GM19395 (cell line): ENCODE results near the gene CHAD.
A peak's percentile ranks its signal among the peaks of the same experiment; 100 is the strongest.

Experiments used
- ATAC-seq: cut with Tn5 transposase; IDR thresholded peaks from one replicate; pipeline ENCODE4 v1.9.1; 2021; ENCODE audit warnings: mild to moderate bottlenecking, moderate library complexity; ENCODE audit not compliant: unreplicated experiment

The CHAD gene, protein sequence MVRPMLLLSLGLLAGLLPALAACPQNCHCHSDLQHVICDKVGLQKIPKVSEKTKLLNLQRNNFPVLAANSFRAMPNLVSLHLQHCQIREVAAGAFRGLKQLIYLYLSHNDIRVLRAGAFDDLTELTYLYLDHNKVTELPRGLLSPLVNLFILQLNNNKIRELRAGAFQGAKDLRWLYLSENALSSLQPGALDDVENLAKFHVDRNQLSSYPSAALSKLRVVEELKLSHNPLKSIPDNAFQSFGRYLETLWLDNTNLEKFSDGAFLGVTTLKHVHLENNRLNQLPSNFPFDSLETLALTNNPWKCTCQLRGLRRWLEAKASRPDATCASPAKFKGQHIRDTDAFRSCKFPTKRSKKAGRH

DNA sequence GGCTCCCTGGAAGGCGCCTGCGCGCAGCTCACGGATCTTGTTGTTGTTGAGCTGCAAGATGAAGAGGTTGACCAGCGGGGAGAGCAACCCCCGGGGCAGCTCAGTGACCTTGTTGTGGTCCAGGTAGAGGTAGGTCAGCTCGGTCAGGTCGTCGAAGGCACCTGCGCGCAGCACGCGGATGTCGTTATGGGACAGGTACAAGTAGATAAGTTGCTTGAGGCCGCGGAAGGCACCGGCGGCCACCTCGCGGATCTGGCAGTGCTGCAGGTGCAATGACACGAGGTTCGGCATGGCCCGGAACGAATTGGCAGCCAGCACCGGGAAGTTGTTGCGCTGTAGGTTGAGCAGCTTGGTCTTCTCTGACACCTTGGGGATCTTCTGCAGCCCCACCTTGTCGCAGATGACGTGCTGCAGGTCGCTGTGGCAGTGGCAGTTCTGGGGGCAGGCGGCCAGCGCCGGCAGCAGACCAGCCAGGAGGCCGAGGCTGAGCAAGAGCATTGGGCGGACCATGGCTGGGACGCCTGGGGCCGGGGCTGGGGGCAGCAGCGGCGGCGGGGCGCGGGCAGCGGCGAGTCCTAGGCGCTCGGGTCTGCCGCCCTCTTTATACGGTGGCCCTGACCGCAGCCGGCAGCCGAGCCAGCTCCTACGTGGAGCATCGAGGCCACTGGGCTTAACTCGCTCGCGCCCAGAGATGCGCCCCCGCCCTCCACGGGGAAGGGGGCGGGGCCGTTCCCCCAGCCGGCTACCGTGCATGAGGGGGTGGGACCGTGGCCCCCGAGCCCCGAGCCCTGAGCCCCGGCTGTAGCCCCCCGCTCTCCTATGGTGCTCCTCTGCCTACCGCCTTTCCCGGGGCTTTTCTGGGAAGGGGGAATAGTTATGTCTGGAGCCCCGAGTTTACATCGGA, at the start of gene CHAD:
TSS of gene CHAD (minus strand) at position 577 of the 904 bp plus-strand sequence. CDS start at position 510, 67 bp downstream.
- no peak for ATAC-seq

DNA sequence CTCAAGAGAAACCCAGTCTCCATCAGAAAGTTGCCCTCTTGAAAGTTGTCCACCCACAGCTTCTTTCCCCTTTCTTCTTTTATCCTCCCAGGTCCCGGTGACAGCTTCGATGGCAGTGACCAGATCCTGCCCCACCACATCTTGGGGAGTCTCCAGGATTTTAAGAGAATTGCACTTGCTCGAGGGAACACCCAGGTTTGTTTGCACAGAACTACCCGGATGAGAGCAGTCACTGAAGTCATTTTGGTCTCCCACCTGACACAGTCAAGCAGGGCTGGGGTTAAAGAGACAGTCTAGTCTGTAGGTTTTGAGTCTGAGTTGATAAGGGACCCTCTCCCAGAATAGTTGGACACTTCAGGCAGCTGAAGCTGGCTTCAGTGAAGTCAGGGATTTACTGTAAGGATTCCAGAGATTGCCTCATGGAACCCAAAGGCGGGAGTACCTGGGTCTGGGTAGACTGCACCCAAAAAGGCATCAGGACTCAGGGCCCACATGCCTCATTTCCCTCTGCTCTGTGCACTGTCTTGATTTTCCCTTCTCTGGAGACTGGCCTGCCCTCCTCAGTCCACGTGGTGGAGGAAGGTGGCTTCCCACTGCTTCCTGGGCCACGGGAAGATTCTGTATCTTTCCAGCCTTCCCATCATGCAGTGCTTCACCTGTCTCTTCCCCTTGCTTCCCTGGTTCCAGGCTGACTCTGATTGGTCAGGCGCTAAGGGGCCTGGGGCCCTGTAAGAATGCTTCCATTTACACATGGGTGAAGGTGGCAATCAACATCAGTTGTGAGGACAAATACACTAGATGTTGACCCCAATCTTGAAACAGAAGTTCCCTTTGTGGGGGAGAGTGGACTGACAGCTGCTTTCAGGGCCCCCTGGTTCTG, 49.1 kb upstream of the CHAD start:
- ATAC-seq: no peak

DNA sequence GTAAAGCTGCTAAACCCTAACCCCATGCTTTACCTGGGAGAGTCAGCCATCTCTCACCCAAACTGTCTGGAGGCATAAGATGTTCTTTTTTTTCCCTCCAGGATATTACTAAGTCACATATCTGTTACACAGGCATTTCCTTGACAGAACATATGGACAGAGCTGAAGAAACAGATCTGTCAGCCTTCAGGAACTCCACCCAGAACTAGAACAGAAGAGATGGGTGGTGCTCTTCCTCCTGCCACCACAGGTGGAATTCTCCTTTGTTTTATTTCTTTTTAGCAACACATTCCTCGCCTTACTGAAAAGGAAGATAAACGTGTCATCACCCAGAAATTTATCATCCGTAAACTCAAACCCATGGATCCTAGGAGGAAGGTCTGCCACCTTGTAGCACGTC, 48.3 kb upstream of the CHAD start:
- no peak for ATAC-seq

DNA sequence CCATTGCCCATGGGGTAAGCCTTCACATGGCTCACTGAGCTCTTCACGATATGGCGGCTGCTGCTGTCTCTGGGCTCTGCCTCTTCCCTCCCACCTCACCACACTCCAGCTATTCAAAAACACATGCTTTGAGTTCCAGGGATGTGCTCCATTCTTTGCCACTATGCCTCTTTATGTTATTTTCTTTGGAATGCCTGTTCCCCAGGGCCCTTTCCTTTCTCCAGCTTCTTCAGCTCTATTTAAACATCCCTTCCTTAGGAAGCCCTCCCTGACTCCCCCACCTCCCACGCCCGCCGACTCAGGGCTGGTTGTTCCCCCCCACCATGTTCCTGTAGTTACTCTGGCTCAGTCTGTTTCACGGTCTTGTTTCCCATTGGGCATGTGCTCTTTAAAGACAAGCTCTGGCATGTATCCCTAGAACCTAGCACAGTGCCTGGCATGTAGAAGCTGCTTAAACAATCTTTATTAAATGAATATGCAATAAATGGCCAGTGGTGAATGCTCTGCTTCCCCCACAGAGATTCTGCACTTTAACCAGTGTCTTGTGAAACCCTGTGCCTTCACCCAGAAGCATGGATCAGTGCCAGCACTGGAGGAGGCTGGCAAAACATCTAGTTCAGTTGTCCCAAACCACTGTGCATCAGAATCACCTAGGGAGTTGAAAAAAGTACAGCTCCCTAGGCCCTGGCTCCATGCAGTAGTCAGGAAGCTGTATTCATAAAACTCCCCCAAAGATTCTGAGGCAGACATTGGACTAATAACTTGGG, 46.4 kb upstream of the CHAD start:
- ATAC-seq: no peak

DNA sequence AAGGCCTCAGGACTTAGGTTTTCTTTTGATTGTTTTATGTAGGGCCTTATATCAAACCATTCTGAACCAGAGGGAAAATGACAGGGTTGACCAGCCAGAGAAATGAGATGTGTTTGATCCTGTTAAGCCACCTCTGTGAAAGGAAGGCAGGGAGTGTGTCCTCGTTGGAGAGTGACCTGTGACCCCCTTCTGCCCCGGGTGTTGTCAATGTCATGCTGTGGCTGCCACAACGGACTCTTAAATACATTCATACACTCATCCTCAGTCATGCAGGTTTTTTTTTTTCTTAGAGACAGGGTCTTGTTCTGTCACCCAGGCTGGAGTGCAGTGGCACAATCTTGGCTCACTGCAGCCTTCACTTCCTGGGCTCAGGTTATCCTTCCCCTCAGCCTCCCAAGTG, 45.7 kb upstream of the CHAD start:
- ATAC-seq: no peak

DNA sequence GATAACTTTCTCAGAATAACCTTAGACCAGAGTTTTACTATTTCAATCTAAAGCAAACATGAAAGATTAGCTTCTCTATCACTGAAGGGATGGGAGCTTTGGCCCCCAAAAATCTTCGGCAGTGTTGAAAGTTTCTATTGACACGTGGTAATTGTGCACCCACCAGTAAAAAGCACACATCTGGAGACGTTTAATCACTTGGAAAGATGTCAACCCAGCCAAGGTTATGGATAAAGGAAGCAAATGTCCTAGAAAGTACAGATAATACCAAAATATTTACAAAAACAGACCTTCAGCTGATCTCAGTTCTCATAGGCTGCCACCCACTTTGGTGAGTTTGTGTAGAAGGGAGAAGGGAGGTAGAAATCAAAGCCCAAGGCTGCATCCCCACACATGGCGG, 44.8 kb upstream of the CHAD start:
- ATAC-seq: no peak

DNA sequence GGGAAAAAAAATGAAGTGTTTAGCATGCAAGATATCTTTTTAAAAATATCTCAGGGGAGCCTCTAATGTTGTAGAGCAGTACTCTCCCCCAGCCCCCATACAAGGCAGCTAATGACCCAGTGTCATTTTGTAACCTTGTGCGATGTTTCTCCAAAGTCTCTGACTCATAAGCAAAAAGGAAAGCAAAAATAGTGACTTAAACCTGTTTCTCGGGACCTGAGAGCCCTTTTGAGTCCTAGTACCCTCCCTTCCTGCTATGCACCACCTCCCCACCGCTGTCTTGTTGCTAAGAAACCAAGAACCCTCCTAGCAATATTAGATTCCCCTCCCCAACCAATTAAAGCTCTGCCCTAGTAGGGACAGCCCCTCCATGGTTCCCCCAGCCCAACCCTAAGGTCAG, 42.4 kb upstream of the CHAD start:
- peak; percentile 85 for ATAC-seq

DNA sequence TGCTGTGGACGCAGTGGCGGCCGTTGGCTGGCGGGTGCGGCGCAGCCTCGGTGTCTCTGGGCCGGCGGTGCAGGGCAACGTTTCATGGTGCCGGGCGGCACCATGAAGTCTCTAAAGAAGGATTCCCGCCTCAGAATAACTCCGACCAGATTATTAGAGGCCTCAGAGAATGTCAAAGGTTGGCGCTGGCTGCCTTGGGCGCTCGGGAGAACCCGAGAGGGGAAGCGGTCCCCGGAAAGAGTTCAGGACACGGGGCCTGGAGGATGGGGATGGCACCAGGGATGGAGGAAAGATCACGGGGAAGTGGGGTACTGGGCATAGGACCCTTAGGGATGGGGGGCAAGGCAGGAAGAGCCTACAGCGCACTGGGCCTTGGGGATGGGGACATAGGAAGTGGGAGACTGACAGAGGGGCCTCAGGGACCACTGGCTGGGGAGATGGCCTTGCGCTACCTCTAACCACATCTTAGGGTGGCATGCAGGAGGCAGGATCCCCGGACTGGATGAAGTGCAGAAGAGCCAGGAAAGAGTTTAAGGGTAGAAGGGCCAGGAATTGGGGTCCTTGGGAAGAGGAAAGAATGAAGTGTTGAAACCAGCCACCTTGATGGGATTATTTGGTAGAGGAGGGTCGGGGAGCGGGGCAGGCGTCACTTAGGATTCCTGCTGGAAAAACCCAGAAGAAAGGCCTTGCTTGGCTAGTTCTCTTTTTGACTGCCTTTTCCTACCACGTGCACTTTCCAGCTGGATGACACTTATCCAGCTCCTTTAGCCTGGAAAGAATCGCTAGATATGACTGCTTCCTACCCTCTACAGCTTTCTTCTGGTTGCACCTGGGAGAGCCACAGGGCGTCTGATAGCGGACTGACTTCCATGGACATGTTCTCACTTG, 40.1 kb upstream of the CHAD start:
- ATAC-seq: no peak

DNA sequence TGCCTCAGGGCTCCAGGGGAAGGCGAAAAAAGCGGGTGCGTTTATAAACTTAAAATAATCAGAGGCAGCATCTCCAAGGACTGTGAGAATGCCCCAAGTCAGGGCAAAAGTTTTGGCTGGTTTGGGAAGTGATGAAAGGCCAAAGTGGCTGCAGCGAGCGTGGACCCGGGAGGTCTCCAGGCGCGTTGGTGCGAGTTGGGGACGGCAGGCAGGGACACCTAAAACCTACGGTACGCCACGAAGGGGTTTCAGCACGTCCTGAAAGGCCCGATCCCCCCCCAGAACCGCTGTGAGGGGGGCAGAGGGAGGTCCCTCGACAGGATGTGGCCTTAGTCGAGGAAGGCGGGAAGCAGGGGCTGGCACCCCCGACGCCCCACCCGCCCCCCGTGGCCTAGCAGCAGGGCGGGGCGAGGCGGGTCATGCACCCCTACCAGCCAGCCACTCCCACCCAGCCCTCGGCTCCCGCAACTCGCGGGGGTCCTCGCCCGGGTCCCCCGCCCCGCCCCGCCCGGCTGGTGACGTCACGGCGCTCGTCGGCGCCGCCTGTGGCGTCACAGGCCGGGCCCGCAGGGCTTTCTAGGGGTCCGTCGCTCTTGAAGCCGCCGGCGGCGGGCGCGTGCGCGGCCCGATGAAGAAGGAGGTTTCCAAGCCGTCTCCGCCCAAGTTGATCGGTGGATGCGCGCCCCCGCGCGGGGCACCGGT, 39.3 kb upstream of the CHAD start, which contains the start of gene MYCBPAP:
TSS of gene MYCBPAP (plus strand) at position 569 of the 702 bp plus-strand sequence. CDS start 236 bp downstream, outside the sequence.
- no peak for ATAC-seq

DNA sequence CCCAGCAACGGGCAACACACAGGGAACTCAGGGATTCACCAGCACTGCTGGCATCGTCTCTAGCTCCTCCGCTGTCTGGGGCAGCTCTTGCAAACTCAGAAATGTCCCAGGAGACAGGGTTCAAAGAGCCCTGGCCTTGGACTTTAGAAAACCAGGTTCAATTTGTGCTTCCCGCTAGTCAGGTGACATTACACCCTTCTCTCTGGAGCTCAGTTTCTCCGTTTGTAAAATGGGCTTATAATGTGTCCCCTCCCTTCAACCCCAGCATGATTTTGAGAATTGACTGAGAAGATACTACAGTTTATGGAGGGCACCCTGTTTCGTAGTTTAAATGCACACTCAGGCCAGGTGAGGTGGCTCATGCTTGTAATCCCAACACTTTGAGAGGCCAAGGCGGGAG, 37.6 kb upstream of the CHAD start:
- no peak for ATAC-seq

DNA sequence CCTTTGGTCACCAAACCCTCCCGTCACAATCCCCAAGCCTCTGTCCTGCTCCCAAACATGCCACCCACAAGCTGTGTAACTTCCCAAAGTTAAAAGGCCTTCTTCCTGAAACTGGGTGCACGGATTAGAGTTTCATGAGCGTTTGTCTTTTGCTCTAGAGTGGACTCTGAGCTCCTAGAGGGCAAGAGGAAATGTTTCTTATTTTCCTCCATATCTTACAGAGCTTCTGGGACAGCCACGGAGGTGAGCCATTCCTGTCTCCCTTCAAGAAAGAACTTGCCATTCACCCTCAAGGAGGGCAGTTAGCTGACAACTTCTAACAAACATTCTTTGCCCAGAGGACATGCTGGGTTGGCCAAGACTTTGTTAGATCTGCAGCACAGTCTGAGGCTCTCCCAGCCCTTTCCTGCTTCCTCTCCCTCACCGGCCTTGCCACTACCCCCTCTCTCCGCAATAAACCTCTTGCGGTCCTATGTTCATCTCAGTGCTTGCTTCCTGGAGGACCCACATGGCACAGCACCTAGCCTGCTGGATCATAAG, 37.0 kb upstream of the CHAD start:
- ATAC-seq: no peak

DNA sequence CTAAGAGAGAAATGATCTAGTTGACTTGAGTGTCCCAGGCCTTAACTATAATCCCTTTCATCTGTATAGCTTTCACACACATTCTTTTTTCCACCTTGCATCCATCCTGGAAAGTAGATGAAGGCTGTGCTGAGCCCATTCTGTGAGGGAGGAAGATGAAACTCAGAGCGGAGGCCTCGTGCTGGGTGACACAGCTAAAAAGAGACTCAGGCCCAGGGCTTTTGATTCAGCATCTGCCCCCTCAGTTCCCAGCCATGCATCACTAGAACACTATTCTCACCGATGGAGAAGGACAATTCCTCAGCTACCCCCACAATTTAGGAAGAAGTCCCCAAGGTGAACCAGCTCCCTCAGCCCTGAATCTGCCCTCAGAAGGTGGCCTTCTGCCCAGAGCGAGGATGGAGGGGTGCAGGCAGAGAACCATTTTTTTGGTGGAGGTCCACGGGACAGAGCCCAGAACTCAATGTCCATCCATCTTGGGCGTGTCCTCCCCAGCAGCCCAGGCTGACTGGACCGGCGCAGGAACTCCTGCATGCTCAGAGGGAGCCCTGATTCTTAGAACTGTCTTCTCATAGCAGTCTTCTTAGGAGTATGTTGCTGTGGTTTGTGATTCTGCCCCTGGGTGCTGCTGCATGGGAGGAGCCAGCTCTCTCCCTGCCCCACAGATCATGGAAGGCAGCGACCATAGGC, 33.8 kb upstream of the CHAD start:
- ATAC-seq: no peak

DNA sequence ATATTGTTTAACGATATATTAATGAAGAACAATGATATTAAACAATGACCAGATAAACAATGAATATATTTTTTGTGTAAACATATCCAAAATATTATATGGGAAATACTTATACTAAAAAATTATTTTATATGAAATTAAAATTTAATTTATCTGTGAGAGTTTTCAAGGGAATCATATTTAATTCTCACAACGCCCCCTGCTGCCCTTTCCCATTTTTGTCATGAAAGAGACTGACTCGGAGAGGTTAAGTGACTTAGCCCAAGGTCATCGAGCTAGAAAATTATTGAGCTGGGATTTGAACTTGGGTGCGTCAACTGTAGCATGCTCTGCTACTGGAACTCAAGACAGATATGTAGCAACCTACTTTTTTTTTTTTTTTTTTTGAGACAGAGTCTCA, 32.4 kb upstream of the CHAD start:
- no peak for ATAC-seq

DNA sequence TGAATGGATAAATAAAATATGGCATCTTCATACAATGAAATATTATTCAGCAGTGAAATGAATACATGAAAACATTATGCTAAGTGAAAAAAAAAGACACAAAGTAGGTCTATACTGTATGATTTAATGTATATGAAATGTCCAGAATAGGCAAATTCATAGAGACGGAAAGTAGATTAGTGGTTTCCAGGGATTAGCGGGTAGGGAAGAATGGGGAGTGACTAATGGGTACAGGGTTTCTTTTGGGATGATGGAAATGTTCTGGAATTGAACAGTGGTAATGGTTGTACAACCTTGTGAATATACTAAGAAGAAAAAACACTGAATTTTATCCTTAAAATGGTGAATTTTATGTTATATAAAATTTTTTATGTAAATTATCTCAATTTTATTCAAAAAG, 31.0 kb upstream of the CHAD start:
- ATAC-seq: no peak

DNA sequence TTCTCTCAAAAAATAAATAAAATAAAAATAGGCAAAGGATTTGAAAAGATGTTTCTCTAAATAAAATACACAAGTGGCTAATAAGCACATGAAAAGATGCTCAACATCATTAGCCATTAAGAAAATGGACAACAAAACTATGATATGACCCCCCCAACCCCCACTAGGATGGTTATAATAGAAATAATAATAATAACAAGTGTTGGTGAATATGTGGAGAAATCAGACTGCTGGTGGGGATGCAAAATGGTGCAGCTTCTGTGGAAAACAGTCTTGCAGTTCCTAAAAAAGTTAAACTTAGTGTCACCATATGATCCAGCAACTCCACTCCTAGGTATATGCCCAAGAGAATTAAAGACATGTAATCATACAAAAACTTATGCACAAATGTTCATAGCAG, 30.6 kb upstream of the CHAD start:
- no peak for ATAC-seq

DNA sequence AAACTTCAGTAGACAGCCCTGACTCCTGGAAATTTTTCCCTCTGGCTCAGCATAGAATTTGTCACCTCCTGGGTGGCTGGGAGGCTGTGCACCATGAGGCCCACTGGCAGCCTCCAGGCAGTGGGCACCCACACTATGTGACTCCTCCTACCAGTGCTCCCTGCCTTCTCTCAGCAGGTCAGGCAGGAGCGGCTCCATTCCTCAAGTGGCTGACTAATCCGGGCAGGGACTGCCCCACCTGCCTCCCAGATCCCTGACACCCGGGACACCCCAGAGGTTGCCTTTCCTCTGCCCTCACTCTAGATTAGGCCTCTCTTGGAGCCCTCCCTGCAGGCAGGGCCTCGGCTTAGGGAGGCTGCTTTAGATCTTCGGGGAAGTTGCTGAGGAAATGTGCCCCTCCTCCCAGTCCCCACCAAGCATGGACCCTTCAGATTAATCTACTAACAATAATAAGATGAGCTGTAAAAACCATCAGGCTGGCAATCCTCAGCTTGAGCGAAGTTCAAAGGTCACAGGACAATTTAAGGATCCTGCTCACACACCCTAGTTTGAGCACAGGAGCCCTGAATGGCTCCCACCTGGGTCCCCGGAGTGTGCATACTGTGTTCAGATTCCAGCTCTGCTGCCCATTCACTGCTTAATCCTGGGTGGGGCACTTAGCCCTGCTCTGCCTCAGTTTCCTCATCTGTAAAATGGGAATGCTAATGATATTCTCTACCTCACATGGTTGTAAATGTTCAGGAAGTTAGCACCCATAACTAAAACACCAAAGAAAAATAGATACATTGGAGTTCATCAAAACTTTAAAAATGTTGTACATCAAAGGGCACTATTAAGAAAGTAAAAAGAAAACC, 29.6 kb upstream of the CHAD start:
- ATAC-seq: no peak

DNA sequence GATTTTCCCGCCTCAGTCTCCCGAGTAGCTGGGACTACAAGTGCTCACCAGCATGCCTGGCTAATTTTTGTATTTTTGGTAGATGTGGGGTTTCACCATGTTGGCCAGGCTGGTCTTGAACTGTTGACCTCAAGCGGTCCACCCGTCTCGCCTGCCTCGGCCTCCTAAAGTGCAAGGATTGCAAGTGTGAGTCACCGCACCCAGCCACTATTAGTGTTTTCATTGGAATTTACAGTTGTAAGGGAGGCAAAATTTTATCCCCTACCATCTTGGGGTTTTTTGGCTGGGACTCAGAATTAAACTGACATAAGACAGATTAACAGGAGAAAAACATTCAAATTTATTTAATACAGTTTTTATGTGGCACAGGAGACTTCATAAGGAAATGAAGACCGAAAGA, 27.2 kb upstream of the CHAD start:
- no peak for ATAC-seq
